ENCODE results near the gene SMO.

GRCh38 chr7:129176916-129177710, 11.3 kb upstream of the SMO start:
- TF ChIP-seq CTCF (IDR thresholded peaks at IDR 0.05; ENCODE audit: borderline replicate concordance, extremely low read depth, low read length, poor library complexity, severe bottlenecking) (no peak), EZH2 (IDR thresholded peaks at IDR 0.05; ENCODE audit: borderline replicate concordance, low read depth, low read length, severe bottlenecking) (no peak)
